GM19023 (cell line): Measurements from ENCODE around the gene ADCY7.

Experiments used
- ATAC-seq: cut with Tn5 transposase; IDR thresholded peaks from one replicate; pipeline ENCODE4 v1.9.1; 2021; ENCODE audit warnings: mild to moderate bottlenecking, moderate library complexity; ENCODE audit not compliant: unreplicated experiment

The ADCY7 gene

GRCh38 chr16:50265716-50266336, 525 bp upstream of the ADCY7 start:
- ATAC-seq, result no peak

DNA sequence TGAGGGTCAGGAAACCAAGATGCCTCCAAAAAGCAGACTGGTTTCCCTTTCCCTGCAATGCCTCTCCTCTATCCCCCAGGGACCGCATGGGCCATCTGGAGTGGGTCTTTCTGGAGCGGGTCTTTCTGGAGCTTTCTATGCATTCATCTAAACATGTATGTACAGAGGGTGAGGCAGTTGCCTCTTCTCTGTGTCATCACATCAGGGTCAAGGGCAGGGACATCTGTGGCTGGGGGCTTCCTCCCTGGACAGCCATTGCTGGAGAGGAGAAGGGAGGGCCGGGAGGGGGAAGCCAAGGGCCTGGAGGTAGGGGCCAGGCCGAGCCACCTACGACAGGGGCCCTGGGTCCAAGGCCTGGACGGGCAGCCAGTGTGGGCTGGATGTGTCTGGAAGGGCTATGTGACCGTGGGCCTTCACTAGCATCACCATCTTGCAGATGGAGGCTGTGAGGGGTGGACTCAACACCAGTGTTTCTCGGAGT, 840 bp downstream of the ADCY7 start:
- ATAC-seq, result no peak

DNA sequence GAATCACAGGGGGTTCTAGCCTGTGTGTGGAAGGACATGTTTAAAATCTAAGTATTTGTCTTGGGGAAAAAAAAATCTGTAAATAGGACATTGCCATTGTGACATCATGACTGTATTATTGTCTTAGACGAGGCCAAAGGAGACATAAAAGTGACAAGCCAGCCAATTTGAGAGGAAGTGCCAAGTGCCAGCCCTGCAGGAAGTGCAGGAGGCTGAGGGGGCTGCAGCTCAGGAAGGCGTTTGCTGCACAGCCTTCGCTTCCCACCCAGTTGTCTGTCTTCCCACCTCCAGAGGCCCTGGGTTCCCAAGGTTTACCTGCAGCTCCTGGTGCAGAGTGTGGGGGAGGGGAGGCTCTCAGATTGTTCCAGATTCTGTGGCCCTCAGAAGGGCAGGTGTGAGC, 1.3 kb downstream of the ADCY7 start:
- ATAC-seq, result no peak

GRCh38 chr16:50268352-50268751, 2.0 kb downstream of the ADCY7 start:
- no peak for ATAC-seq

DNA sequence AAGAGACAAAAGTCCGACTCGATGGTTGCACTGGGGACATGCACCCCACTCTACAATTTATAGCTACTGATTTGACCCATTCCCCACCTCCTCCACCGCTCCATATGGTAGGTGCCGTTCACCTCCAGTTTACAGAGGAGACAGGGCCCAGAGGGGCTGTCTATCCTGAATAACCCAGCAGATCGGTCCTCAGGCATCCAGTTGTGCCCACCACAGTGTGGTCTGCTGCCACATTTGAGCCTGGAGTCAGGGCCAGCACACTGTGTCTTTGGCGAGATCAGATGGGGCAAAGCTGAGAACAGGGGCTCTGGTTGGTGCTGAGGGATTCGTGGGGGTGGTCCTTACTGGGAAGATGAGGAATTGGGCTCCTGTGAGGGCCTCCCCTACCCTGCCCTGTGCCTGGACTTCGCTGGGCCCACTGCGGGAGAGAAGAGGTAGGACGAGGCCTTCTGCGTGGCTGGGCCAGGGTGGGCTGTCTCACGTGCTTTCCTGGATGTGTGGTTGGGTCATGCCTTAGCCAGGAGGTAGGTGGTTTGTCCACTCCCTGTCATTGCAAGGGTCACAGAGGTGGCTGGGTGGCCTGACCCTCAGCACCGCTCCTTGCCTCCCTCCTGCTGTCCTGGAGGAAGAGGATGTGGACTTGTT, 2.8 kb downstream of the ADCY7 start:
- no peak for ATAC-seq

GRCh38 chr16:50269769-50270509, 3.6 kb downstream of the ADCY7 start:
- no peak for ATAC-seq

DNA sequence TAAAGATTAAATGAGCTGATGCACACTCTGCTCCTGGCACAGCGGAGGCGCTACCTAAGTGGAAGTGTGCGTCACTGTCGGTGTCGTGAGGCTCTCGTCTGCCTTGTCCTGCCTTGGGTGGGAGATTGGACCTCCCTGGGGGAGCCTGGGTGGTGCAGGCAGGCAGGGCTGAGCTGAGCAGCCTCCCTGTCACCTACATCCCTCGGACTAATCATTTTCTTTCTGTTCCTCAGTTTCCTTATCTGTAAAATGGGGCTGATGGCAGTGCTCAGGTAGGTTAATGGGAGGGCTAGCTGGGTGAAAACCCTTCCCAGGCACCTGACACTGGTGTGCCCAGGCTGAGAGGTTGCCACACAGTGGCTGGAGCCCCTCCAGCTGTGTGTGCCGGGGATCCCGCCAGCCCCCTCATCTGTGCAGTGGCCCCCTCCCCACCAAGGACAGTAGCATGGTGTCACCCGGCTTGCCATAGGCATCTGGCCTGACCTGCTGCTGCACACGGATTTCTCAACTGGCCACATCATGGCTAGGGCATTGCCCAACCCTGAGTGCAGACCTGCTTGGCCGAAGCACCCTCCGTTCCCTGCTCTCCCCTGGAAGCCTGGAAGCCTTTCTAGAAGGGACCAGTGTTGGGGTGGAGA, 4.3 kb downstream of the ADCY7 start:
- ATAC-seq, result no peak

GRCh38 chr16:50271148-50272041, 5.0 kb downstream of the ADCY7 start:
- no peak for ATAC-seq

GRCh38 chr16:50272111-50272571, 5.8 kb downstream of the ADCY7 start:
- no peak for ATAC-seq

- ATAC-seq, result no peak
Measured at GRCh38 chr16:50272687-50273381, 6.5 kb downstream of the ADCY7 start.

DNA sequence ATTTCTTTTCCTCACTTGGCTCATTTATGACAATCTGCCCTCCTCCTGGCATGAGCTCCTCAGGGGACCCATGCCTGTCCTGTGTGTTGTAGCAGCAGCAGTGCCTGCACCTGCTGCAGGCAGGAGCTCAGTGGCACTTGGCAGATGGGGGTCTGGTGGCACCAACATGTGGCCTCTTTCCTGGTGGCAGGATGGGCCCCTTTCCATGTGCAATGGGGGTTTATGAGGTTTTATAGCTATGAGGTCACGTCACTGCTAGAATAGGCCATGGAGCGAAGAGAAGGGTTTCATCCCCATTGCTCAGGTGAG, 7.0 kb downstream of the ADCY7 start:
- ATAC-seq, result no peak

DNA sequence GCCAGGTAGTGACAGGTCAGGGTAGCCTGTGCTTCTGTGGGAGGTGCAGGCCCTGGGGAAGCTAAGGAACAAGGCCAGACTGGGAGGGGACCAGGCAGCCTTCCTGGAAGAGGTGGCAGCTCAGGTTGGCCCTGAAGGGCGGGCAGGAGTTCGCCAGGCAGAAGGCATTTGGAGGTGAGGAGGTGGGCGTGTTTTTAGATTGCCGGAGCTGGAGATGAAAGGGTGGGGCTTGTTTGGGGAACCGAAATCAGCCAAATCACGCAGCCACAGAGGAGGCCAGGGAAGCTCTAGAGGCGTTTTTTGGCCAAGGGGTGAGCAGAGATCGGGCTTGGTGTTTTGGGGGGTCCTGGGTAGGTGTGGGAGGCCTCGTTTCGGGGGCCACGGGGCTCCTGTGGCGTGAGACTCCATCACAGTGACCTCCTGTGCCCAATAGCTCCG, 7.6 kb downstream of the ADCY7 start:
- ATAC-seq, result peak; percentile 65

- ATAC-seq, result peak; percentile 43
Measured at GRCh38 chr16:50274326-50275097, 8.2 kb downstream of the ADCY7 start.

- no peak for ATAC-seq
Measured at GRCh38 chr16:50275098-50275415, 8.7 kb downstream of the ADCY7 start.

GRCh38 chr16:50275428-50276325, 9.3 kb downstream of the ADCY7 start:
- no peak for ATAC-seq

DNA sequence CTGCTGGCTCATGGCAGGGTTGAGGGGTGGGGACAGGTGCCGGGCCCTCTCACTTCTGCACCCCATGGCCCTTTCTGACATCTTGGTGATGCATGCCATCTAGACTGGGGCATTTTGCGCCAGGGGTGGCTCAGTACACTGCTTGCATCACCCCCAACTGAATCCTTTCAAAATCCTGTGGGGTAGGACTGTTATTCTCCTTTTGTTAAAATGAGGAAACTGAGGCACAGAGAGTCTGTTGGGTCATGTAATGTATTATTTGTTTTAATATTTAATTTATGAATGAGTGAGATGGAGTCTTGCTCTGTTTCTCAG, 9.9 kb downstream of the ADCY7 start:
- ATAC-seq, result no peak

GRCh38 chr16:50276801-50277555, 10.6 kb downstream of the ADCY7 start:
- no peak for ATAC-seq

GRCh38 chr16:50278251-50278650, 11.9 kb downstream of the ADCY7 start:
- ATAC-seq, result no peak
